A673 (cell line): Measurements from ENCODE around the gene CLCN7.

Source experiments
- CTCF ChIP-seq: fragments of 300-800, 200-600 bp; sonication (generic); conservative IDR thresholded peaks from 2 replicates; pipeline ENCODE4 v1.5.1; 2017; ENCODE audit warnings: low read depth, mild to moderate bottlenecking, antibody characterized with exemption, low read length, moderate library complexity, mixed read lengths
- EZH2 ChIP-seq: fragments of 200-600 bp; sonication (generic); IDR thresholded peaks from 2 replicates; pipeline ENCODE4 v1.6.1; 2017; ENCODE audit warnings: borderline replicate concordance, low read depth, mild to moderate bottlenecking, mixed read lengths, antibody characterized with exemption, low read length; ENCODE audit not compliant: poor library complexity, severe bottlenecking

DNA sequence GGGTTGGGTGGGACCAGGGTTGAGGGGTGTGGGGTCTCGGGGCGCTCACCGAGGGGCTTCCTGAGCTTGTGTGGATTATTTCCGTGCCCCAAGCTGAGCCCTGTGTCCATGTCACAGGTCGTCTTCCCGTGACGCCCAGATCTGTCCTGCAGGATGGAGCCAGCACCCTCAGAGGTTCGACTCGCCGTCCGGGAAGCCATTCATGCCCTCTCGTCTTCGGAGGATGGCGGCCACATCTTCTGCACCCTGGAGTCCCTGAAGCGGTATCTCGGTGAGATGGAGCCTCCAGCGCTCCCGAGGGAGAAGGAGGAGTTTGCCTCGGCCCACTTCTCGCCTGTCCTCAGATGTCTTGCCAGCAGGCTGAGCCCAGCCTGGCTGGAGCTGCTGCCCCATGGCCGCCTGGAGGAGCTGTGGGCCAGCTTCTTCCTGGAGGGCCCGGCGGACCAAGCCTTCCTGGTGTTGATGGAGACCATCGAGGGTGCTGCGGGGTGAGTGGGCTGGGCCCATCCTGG is 19.4 kb upstream of the CLCN7 start:
- peak; percentile 47 for TF ChIP-seq CTCF
- no peak for TF ChIP-seq EZH2
